ENCODE data around the gene HSPBP1. TPM values are rescaled to one million over a fixed set of nuclear protein-coding genes. Genes with fewer than 3 reads are reported as not detected.

HSPBP1 gene
- total RNA-seq, 1 donor from 2014 or later = 15.0 TPM

- no peak for TF ChIP-seq CTCF (IDR thresholded peaks at IDR 0.05)
- no peak for TF ChIP-seq EZH2 (IDR thresholded peaks at IDR 0.05)
- TF ChIP-seq EZH2phosphoT487 (IDR thresholded peaks at IDR 0.05) = no peak
- Histone ChIP-seq H3K27me3 (no peaks in the 10 kb centered on the region), H2AFZ (replicated peaks) (no peak overlapping the region), H3F3A (ENCODE audit: low read depth) (peaks cover 21% of the 10 kb centered on the region), H3K27ac (peak overlapping the region; percentile 11), H3K4me1 (peaks cover 20% of the 10 kb centered on the region), H3K9ac (peak overlapping the region; percentile 77), H3K4me3 (peak overlapping the region; percentile 71), H3K79me2 (ENCODE audit: low read depth) (peaks cover 52% of the 10 kb centered on the region), H4K20me1 (ENCODE audit: low read depth) (peaks cover 48% of the 10 kb centered on the region), H3K4me2 (peak overlapping the region; percentile 94), H3K9me3 (ENCODE audit: low read depth) (no peaks in the 10 kb centered on the region), H3K36me3 (no peaks in the 10 kb centered on the region)
- Mint-ChIP-seq H3K4me3 (peak overlapping the region; percentile 91), H3K4me1 (peaks cover 49% of the 10 kb centered on the region), H3K36me3 (no peaks in the 10 kb centered on the region), H3K9me3 (no peaks in the 10 kb centered on the region), H3K27me3 (ENCODE audit: insufficient read depth, low read depth) (peaks cover 2% of the 10 kb centered on the region), H3K27ac (no peak overlapping the region)
- peak; percentile 42 for DNase-seq (ENCODE audit: low spot score)
These were observed 21.5 kb downstream of the HSPBP1 start for GRCh38 chr19:55258476-55258827.

GRCh38 chr19:55257461-55258420 lies 22.2 kb downstream of the HSPBP1 start:
- Histone ChIP-seq H3K27me3 (no peaks in the 10 kb centered on the region), H3K9me3 (ENCODE audit: low read depth) (no peaks in the 10 kb centered on the region), H3K27ac (no peak overlapping the region), H3K79me2 (ENCODE audit: low read depth) (peaks cover 60% of the 10 kb centered on the region), H3K9ac (peak overlapping the region; percentile 55), H3K36me3 (no peaks in the 10 kb centered on the region), H3K4me3 (peak overlapping the region; percentile 71), H3F3A (ENCODE audit: low read depth) (peaks cover 21% of the 10 kb centered on the region), H3K4me1 (peaks cover 20% of the 10 kb centered on the region), H2AFZ (replicated peaks) (no peak overlapping the region), H3K4me2 (peak overlapping the region; percentile 94), H4K20me1 (ENCODE audit: low read depth) (peaks cover 55% of the 10 kb centered on the region)
- Mint-ChIP-seq H3K36me3 (no peaks in the 10 kb centered on the region), H3K27me3 (ENCODE audit: insufficient read depth, low read depth) (peaks cover 2% of the 10 kb centered on the region), H3K4me1 (peaks cover 50% of the 10 kb centered on the region), H3K4me3 (peak overlapping the region; percentile 99), H3K27ac (peak overlapping the region; percentile 92), H3K9me3 (no peaks in the 10 kb centered on the region)
- peak; percentile 34 for DNase-seq (ENCODE audit: low spot score)
- TF ChIP-seq EZH2 (IDR thresholded peaks at IDR 0.05) (no peak), EZH2phosphoT487 (IDR thresholded peaks at IDR 0.05) (no peak), CTCF (IDR thresholded peaks at IDR 0.05) (no peak)

GRCh38 chr19:55256562-55257460 lies 23.1 kb downstream of the HSPBP1 start:
- Histone ChIP-seq H3K79me2 (ENCODE audit: low read depth) (peaks cover 69% of the 10 kb centered on the region), H3K4me3 (peak overlapping the region; percentile 71), H4K20me1 (ENCODE audit: low read depth) (peaks cover 64% of the 10 kb centered on the region), H3F3A (ENCODE audit: low read depth) (peaks cover 21% of the 10 kb centered on the region), H3K9ac (peak overlapping the region; percentile 55), H3K9me3 (ENCODE audit: low read depth) (no peaks in the 10 kb centered on the region), H3K36me3 (no peaks in the 10 kb centered on the region), H3K4me2 (peak overlapping the region; percentile 94), H3K4me1 (peaks cover 20% of the 10 kb centered on the region), H3K27ac (no peak overlapping the region), H2AFZ (replicated peaks) (no peak overlapping the region), H3K27me3 (no peaks in the 10 kb centered on the region)
- peaks cover 50% of the 10 kb centered on the region for H3K4me1 Mint-ChIP-seq
- H3K27me3 Mint-ChIP-seq (ENCODE audit: insufficient read depth, low read depth) = peaks cover 2% of the 10 kb centered on the region
- no peak overlapping the region for H3K27ac Mint-ChIP-seq
- DNase-seq (ENCODE audit: low spot score) = no peak
- no peaks in the 10 kb centered on the region for H3K9me3 Mint-ChIP-seq
- no peak for TF ChIP-seq EZH2phosphoT487 (IDR thresholded peaks at IDR 0.05)
- no peak for TF ChIP-seq EZH2 (IDR thresholded peaks at IDR 0.05)
- TF ChIP-seq CTCF (IDR thresholded peaks at IDR 0.05) = no peak
- H3K36me3 Mint-ChIP-seq = no peaks in the 10 kb centered on the region
- H3K4me3 Mint-ChIP-seq = peak overlapping the region; percentile 99

Measured in neural progenitor cell (in vitro differentiated cells).